Hematopoietic multipotent progenitor cell treated with erythropoietin and hydrocortisone succinate and interleukin-3 and kit ligand, for 8 days (in vitro differentiated cells): ENCODE results near the gene CCDC169.
A peak's percentile ranks its signal among the peaks of the same experiment; 100 is the strongest.
"Not testable (repeated sequence)": the region's sequence is repeated elsewhere in the genome, so short reads cannot be mapped to it uniquely, and the experiment has no call there.

Source experiments
- DNase-seq: peaks from one replicate; pipeline ENCODE4 v3.0.0-alpha.2; 2015

CCDC169 gene

DNA sequence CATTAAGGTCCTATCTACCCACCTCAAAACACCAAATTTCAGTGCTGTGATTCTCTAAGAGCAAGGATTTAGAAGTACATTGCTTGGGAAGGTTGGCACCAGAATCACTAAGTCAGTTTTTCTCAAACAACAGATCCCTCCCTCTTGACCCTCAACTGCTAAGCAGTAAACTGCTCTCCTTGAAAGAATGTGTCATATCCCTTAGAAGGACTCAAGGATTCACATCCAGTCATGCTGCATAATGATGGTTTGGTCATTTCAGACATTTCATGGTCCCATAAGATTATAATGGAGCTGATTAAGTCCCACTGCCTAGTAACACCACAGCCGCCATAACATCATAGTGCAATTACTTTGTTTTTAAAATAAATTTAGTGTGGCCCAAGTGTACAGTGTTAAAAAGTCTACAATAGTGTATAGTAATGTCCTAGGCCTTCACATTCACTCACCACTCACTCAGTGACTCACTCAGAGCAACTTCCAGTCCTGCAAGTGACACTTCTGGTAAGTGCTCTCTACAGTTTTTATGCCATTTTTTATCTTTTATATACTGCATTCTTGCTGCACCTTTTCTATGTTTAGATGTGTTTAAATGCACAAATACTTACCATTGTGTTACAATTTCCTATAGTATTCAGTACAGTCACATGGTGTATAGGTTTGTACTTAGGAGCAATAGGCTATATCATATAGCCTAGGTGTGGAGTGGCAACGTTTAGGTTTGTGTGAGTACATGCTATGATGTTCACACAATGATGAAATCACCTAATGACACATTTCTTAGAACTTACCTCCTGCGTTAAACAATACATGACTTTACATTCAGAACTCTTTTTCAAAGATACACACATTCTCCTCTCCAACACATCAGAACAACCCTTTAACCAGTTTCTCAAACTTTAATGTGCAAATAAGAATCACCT lies 15.7 kb upstream of the CCDC169 start:
- DNase-seq = no peak

GRCh38 chr13:36310417-36311108 lies 12.9 kb upstream of the CCDC169 start:
- DNase-seq = no peak

DNA sequence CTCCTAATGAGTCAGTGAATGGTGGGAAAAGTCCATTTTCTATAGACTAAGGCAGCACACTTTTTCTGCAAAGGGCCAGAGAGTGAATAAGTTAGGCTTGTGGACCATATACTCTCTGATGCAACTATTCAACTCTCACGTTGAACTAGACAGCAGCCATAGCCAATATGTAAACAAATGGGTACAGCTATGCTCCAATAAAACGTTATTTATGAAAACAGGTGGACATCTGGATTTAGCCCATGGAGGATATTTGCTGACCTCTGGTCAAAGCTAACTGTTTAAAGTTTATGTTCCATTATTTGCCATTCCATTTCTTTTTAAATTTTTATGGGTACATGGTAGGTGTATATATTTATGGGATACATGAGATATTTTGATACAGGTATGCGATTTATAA lies 4.7 kb upstream of the CCDC169 start:
- DNase-seq = no peak

- not testable (repeated sequence) for DNase-seq
Measured at GRCh38 chr13:36299469-36299868, 1.9 kb upstream of the CCDC169 start.

GRCh38 chr13:36298535-36299068 lies 988 bp upstream of the CCDC169 start:
- DNase-seq = no peak

DNA sequence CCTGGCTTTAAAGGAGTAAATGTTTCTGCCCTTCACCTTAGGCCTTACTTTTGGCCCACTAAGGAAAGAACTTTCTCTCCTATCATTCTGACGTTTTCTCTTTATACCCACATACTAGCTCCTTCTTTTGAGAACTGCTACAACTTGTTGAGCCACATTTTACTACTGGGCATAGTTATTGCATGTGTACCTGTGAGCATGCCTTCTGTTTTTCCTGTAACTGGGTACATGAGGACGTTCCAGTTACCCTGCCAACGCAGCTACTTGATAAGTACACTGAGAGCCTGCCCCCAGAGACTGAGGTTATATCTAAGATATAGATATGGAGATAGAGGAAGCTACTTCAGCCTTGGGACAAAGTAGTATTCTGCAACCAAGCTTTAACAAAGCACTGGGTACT lies 3.5 kb downstream of the CCDC169 start:
- DNase-seq = peak; percentile 25

- no peak for DNase-seq
Measured at GRCh38 chr13:36293497-36293896, 4.1 kb downstream of the CCDC169 start.

DNA sequence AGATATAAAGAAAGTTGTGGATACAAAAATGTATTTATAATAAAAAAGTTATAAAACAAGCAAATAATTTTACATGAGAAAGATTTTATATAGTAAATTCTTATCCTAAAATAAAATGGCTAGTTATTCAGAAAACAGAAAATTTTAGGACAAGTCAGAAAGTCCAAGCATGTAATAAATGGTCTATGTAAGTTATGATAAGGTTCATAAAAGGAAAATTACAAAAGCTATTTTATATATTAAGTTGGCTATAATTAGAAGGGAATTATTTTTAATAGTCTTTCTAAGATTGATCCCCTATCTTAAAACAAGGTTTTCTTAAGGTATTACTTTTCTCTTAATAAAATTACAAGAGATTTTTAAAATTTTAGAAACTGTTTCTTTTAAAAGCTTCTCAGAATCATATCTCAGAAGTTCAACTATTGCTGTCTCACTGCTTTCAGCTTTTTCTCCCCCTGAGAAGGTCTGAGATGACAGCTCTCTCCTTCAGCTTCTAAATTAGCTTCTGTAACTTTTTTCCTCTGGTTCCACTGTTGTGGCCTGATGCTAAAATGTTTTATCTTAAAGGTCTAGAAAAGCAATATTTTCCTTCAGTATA lies 8.7 kb downstream of the CCDC169 start:
- peak; percentile 16 for DNase-seq

- DNase-seq = no peak
Measured at GRCh38 chr13:36286006-36286405, 11.6 kb downstream of the CCDC169 start.

DNA sequence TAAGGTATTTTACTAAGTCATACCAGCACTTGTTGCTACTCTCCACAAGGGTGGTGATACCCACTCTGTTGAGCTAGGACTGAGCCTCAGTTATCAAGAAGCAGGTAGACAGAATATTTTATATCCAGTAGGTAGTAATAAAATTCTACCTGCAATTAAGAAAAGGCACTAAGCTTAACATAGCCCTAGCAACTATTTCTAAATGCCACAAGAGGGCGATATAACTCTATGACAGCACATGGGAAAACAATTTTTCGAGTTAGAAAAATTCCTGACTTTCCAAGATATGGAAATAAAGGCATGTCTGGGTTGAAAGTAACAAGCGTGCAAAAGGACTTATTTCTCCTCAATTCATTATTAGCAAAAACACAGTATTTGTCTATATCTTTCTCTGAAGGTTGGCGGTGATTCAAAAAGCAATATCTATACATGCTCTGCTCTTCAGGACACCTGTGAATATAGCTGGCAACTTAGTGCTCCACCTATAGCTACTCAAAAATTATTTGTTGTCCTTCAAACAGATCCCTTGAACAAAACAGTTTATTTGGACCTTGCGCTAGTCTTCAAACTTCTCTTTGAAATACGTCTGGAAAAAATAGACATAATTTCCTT lies 14.7 kb downstream of the CCDC169 start:
- peak; percentile 53 for DNase-seq

DNA sequence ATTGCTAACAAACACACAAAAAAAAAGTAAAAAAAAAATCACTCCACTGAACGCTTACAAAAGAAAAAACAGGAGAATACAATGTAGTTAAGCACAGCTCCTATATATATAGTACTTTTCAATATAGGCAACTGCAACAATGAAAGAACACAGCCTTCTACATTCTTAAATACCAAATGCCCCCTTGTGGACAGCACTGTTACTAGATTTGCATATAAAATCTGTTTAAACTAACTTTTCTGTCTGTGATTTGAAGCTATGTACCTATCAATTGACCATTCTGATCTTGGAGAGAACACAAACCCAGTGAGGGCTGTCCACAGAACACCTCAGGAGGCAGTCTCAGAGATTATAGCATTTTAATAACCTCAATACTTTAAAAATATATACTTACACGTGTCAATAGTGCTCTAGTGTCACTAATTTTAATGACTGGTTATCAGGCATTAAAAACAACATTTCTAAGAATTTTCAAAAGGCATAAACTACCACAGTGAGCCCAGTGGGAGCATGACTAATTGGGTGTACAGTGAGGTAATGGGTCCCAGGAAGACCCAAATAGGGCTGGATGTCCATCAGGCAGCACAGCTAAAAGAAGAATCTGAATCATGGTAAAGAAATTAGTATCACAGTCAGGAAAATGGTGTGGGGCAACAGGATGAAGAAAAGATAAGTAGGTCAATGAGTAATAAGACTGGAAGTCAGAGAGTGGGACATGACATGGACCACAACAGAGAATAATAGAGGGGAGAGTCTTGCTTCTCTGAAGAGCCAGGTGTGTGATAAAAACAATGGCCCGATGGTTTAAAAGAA lies 22.2 kb downstream of the CCDC169 start:
- DNase-seq = peak; percentile 69

DNA sequence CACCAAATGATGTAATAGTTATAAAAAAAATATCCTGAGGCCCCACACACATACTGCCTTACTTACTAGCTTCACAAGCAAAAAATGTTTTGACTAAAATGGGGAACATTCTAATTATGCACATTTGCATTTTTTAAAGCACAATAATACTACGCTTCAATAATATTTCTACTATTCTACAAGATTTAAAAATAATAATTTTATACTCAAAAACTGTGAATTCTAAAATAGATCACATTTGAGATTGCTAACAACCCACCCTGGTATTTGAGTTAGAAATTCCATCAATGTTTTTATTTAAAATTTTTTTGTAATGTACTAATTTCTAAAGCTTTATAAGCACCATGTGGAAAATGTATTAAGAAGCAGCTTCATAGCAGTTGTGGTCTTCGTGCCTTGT lies 24.2 kb downstream of the CCDC169 start:
- DNase-seq = no peak

- DNase-seq = no peak
Measured at GRCh38 chr13:36261976-36262375, 35.6 kb downstream of the CCDC169 start.

DNA sequence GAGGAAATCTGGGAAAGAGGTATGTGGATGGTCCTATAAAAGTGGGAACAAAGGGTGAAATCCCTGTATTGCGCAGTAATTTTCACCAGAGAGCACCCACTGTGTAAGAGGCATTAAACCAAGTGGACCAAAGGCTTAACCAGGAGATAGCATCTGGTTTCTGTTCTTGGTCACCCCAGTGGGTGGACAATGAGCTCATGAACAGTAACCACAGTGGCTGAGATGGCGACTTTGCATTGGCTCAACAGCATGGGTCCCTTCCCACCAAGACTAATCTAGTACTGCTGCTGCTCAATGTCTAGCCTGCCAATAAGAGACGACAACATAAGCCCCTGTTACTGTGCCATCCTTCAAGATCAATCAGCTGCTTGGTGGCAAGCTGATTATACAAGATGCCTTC lies 36.6 kb downstream of the CCDC169 start:
- DNase-seq = no peak

- DNase-seq = no peak
Measured at GRCh38 chr13:36259361-36260137, 38.1 kb downstream of the CCDC169 start.

DNA sequence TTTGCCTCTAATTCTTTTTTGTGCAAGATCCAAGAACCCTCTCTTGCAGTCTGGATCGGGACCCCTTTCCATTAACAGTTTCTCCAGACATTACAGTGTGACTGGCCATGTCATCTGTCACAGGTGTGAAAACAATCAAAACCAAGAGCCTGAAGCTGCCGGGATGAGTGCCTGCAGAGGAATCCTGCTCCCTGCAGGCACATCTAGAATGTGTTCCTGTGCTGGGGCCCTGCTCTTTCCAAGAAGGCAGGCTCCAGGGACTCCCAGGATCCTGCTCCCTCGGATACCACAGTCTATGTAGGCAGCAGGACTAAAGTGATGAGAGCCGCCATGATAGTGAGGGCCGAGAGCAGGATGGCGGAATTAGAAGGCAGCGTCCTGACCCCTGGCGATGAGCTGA lies 38.8 kb downstream of the CCDC169 start:
- DNase-seq = no peak

DNA sequence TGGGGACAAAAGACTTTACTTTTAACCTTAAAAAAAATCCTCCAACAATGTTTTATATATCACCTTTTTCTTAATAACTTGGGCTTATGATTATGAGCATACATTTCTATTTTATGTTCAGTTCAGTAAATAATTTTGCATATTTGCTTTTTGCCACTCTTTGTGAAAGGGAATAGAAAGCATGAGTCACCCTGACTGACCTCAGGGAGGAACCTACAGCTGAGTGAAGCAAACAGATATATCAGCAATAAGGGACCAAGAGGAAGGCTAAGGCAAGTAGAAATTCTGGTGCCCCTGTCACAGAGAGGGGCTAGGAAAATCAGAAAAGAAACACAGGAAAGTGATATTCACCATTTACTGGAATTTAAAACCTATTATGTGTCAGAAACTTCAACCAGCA lies 46.1 kb downstream of the CCDC169 start:
- no peak for DNase-seq

DNA sequence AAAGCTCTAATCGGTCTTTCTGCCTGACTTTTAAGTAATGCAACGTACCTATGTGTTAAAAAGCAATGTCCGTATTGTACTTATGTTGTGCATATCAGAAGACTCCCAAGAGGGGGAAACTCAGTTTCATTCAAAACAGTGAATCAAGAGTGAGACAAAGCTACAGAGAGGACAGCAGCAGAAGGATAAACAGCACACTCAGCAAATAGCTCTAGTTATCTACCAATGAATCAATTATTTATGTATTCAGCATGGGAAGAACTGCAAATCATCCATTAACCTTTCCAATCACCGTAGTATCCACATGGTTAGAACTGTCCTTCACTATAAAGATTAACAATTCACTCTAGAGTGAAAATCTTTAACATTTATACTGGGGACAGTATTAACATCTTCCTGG lies 46.6 kb downstream of the CCDC169 start:
- DNase-seq = no peak

GRCh38 chr13:36248700-36249099 lies 48.9 kb downstream of the CCDC169 start:
- DNase-seq = no peak

DNA sequence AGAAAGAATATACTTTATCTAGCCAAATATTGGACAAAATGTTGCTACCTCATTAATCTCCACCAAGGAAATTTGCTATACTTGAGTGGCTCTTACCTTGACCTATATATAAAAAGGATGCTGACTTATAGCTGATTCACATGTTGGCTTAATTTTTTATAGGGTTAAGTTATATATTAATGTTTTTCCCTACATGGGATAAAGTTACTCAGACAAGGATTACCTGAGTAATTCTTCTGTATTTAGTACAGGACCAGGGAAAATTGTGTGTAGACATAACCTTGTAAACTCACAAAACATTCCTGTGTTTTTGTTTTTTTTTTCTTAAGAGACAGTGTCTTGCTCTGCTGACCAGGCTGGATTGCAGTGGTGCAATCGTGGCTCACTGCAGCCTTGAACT lies 52.6 kb downstream of the CCDC169 start:
- no peak for DNase-seq

- DNase-seq = no peak
Measured at GRCh38 chr13:36244073-36244472, 53.5 kb downstream of the CCDC169 start.
